Measurements from ENCODE around the gene RBBP8NL.

DNA sequence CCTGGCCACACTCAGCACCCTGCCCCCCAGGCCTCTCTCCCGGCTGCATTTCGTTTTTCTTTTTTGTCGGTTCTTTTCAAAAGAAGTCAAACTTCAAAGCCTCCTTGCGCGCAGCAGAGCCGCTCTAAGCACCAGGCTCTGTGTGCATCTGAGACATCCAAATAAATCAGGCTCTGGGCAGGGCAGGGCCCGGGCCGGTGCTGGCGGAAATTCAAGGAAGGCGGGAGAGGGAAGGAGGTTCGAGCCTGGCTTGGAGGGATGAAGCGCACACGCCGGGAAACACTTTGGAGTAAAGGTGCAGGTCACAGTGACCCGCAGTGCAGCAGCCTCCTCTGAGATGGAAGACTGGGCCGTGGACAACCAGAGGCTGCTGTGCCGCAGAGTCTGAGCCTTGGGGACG, 42.7 kb upstream of the RBBP8NL start:
- TF ChIP-seq, protein P1, sequence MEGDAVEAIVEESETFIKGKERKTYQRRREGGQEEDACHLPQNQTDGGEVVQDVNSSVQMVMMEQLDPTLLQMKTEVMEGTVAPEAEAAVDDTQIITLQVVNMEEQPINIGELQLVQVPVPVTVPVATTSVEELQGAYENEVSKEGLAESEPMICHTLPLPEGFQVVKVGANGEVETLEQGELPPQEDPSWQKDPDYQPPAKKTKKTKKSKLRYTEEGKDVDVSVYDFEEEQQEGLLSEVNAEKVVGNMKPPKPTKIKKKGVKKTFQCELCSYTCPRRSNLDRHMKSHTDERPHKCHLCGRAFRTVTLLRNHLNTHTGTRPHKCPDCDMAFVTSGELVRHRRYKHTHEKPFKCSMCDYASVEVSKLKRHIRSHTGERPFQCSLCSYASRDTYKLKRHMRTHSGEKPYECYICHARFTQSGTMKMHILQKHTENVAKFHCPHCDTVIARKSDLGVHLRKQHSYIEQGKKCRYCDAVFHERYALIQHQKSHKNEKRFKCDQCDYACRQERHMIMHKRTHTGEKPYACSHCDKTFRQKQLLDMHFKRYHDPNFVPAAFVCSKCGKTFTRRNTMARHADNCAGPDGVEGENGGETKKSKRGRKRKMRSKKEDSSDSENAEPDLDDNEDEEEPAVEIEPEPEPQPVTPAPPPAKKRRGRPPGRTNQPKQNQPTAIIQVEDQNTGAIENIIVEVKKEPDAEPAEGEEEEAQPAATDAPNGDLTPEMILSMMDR (conservative IDR thresholded peaks at IDR 0.05 in 1 of 2, IDR thresholded peaks at IDR 0.05 in 1 of 2; ENCODE audit: low read depth in 1 of 2, low read length in 2 of 2) = no peak
- no peak for TF ChIP-seq EZH2 (IDR thresholded peaks at IDR 0.05; ENCODE audit: low read length, missing control alignments)

All from fibroblast of lung (primary cell).